HG03469 (cell line): ENCODE data around the gene TRPC4AP.
"Not testable (repeated sequence)": the region's sequence is repeated elsewhere in the genome, so short reads cannot be mapped to it uniquely, and the experiment has no call there.

Experiments used
- ATAC-seq: cut with Tn5 transposase; IDR thresholded peaks from one replicate; pipeline ENCODE4 v1.9.1; 2021; ENCODE audit warnings: mild to moderate bottlenecking, moderate library complexity, moderate number of reproducible peaks; ENCODE audit not compliant: unreplicated experiment

The TRPC4AP gene

DNA sequence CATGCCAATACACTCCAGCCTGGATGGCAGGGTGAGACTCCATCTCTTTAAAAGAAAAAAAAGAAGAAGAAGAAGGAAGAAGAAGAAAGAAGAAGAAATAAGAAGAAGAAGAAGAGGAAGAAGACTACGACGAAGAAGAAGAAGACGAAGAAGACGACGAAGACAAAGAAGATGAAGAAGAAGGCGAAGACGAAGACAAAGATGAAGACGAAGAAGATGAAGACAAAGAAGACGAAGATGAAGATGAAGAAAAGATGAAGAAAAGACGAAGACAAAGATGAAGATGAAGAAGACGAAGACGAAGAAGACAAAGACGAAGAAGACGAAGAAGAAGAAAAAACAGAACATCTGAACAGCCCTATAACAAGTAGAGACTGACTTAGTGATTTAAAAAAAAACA, 33.0 kb downstream of the TRPC4AP start:
- ATAC-seq: no peak

GRCh38 chr20:35059110-35059509, 33.5 kb downstream of the TRPC4AP start:
- no peak for ATAC-seq

GRCh38 chr20:35055445-35056276, 36.9 kb downstream of the TRPC4AP start:
- ATAC-seq: no peak

GRCh38 chr20:35054814-35055213, 37.8 kb downstream of the TRPC4AP start:
- ATAC-seq: no peak

- ATAC-seq: not testable (repeated sequence)
Observed at GRCh38 chr20:35052616-35053015, 40.0 kb downstream of the TRPC4AP start.

DNA sequence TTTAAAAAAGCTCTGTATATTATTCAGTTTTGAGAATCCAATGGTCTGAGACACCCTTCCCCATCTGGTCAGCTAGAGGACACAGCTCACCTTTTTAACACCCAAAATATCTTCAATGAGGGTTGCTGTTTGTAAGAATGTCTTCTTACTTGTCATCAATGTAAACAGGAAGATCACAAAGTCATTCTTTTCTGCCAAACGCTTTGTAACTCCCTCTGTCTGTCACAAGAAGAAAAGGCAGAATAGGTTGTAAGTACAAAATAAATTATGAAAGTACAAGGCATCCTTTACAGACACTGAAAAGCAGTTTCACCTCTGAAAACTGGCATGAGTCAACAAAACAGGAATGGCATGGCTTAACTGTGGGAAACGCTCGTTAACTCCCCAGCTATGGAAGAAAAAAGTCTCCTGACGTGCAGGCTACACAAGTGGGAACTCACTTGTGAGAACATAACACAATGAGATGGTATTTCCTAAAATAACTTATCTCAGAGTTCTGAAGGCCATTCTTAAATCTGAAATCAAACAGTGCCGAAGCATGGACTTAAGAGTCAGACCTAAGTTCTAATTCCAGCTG, 42.7 kb downstream of the TRPC4AP start:
- no peak for ATAC-seq

DNA sequence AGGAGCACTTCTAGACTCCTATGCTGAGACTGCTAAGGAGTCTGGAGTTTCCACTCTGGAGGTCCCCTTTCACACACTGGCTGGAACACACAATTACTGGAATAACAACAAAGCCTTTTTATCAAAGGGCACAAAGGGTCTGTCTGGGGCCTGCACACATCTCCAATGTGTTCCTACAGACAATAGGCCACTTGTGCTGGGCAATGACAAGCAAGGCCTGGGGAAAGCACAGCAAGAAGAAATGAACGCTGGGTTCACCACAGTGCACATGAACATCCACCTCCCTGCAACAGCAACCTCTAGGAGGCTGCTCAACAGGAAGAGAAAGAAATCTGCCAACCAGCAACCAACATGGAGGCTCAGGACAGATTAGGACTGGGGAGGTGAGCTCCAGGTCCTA, 43.9 kb downstream of the TRPC4AP start:
- no peak for ATAC-seq

GRCh38 chr20:35042268-35042667, 50.3 kb downstream of the TRPC4AP start:
- no peak for ATAC-seq

DNA sequence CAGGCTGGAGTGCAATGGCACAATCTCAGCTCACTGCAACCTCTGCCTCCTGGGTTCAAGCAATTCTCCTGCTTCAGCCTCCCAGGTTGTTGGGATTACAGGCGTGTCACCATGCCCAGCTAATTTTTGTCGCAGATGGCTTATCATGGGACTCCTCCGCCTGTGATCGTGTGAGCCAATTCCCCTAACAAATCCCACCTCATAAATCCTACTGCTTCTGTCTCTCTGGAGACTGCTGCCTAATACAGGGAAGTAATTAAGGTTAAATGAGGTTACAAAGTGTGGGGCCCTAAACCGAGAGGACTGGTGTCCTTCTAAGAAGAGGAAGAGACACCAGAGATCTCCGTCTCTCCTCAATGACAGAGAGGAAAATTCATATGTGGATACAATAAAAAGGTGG, 52.0 kb downstream of the TRPC4AP start:
- no peak for ATAC-seq

- ATAC-seq: no peak
Observed at GRCh38 chr20:35039846-35040489, 52.6 kb downstream of the TRPC4AP start.

DNA sequence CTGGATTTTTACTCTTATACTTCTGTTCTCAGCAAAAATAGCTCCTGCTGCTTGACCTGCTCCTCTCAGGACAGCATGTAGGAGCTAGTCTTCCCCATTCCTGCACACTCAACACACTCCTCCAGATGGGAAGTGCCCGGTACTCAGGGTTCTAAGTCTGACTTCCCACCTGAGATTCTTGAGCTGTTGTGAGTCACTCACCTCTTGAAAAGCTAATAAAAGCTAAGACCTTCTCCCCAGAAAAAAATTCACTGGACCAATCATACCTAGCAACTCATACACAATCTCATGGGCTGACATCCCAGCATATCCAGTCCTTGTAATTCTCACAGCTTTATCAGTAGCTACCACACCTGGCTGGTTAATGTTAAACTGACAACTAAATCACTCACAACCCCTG, 53.5 kb downstream of the TRPC4AP start:
- ATAC-seq: no peak

DNA sequence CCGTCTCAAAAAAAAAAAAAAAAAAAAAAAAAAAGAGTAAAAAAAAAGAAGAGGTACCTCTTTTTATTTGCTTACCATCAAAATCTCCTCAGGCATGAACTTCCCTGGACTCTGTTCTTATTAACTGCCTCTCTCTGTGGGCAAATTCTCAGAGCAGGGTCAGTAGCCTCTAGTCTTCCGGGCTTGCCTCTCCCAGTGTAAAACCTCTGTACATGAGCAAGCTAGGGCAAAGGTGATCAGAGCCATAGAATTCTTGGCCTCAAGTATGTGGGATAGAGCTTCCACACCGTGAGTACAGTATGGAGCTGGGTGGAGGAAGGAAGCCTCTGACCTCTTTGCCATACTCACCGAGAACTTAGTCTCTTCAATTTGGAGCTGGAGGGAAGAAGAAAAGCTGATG, 58.5 kb downstream of the TRPC4AP start:
- no peak for ATAC-seq

DNA sequence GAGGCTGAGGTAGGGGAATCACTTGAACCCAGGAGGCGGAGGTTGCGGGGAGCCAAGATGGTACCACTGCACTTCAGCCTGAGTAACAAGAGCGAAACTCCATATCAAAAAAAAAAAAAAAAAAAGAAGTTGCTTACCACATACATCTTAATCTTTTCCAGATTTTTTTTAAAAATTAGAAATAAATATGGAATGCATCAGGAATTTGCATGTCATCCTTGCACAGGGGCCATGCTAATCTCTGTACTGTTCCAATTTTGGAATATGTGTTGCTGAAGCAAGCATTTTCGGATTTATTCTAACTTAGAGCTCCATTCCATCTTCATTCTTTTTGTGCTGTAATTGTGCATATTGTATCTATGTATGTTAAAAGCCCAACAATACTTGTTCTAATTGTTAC, 62.5 kb downstream of the TRPC4AP start:
- no peak for ATAC-seq

- ATAC-seq: no peak
Observed at GRCh38 chr20:35027301-35027700, 65.3 kb downstream of the TRPC4AP start.

- no peak for ATAC-seq
Observed at GRCh38 chr20:35025116-35025515, 67.5 kb downstream of the TRPC4AP start.

DNA sequence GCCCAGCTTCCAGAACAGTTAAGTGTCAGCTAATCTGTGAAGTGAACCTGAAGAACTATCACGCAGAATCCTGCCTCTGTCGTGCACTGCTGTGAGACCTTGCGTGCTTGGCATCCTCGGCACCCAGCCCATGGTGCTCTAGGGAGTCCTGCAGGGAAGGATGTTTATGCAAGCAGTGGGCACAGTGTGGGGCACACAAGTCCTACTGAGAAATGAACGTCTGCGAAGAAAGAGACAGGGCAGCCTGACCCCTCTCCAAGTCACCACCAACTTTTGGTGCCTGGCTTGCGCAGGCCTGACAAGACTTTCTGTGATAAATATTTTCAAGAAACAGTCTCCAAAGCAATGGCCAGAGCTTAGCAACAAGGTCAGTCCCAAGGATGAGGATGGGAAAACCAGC, 69.0 kb downstream of the TRPC4AP start:
- no peak for ATAC-seq

DNA sequence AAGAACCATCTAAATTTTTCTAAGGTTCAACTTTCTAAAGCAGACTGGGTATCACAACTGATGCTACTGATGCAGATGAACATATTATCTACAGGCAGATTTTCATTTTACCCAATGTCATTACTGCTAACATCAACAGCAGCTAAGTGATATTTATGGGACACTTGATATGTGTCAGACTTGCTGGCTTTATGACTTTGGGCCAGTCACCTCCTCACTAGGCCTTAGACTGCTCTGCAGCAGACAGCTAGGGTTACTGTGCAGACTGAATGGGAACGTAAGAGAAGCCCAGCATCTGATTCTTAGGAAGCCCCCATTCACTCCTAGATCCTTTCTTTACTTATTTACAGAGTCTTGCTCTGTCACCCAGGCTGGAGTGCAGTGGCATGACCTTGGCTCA, 70.8 kb downstream of the TRPC4AP start:
- no peak for ATAC-seq

GRCh38 chr20:35021063-35021462, 71.5 kb downstream of the TRPC4AP start:
- ATAC-seq: no peak

DNA sequence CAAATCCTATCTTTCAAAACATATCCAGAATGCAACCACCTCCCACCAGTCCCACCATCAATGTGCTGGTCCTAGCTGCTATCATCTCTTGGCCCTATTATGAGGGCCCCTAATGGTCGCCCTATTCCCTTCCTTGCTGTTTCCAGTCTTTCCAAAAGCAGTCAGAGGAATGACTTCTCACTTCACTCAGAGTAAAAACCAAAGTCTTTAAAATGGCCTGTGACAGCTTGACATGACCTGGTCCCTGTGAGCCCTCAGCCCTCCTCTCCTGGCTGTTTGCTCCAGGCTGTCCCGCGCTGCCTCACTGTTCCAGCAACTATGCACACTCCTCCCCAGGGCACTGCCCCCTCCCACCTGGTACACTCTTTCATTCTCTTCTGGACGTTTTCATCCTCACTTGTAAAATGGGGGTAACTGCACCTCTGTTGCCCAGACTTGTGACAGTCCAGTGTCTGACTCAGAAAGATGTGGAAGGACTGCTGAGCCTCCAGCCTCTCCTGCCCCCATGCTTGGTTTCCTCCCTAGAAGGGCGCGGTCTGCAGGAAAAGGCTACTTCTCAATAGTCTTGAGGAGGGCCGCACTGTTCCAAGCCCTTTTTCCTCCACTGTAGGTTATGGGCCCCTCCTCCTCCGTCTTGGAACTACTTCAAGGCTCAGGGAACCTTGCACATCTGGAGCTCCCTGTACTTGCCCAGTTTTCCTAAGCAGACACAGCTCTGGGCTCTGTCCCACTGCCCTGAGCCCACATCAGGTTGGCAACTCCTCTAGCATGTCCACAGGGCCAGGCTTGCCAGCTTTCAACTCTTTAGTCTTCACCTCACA, 72.3 kb downstream of the TRPC4AP start:
- no peak for ATAC-seq

- ATAC-seq: no peak
Observed at GRCh38 chr20:35018590-35019371, 73.8 kb downstream of the TRPC4AP start.
